Mesenchymal stem cell (in vitro differentiated cells and primary cell): Measurements from ENCODE around the gene RHOB.
A peak's percentile ranks its signal among the peaks of the same experiment; 100 is the strongest.

ENCODE experiments used
- DNase-seq: peaks from one replicate; pipeline ENCODE4 v3.0.0-alpha.2; 2013
- H2AFZ ChIP-seq: one replicate; pipeline ENCODE4 v1.6.1; 2013; ENCODE audit warnings: low read depth, mild to moderate bottlenecking, control low read depth, inconsistent platforms, low read length, moderate library complexity
- H2AK5ac ChIP-seq: 2 replicates; pipeline ENCODE4 v1.6.1; 2013; ENCODE audit warnings: low read length, moderate library complexity, mild to moderate bottlenecking, inconsistent platforms; ENCODE audit not compliant: severe bottlenecking
- H2BK120ac ChIP-seq: one replicate; pipeline ENCODE4 v1.6.1; 2013; ENCODE audit warnings: low read depth, mild to moderate bottlenecking, inconsistent platforms, low read length, moderate library complexity
- H2BK12ac ChIP-seq, 2 experiments: one replicate each; pipeline ENCODE4 v1.6.1; 2013; ENCODE audit warnings: inconsistent platforms in 2 of 2, low read length in 2 of 2, mild to moderate bottlenecking in 2 of 2, moderate library complexity in 2 of 2, control low read depth in 1 of 2
- H2BK15ac ChIP-seq: one replicate; pipeline ENCODE4 v1.6.1; 2013; ENCODE audit warnings: mild to moderate bottlenecking, low read depth, inconsistent platforms; ENCODE audit not compliant: poor library complexity, severe bottlenecking
- H2BK5ac ChIP-seq: 2 replicates; pipeline ENCODE4 v1.6.1; 2013; ENCODE audit warnings: low read depth, mild to moderate bottlenecking, low read length, control low read depth, inconsistent platforms; ENCODE audit not compliant: poor library complexity, severe bottlenecking
- H3K14ac ChIP-seq, 2 experiments: one replicate each; pipeline ENCODE4 v1.6.1; 2013; ENCODE audit warnings: inconsistent platforms in 2 of 2, low read length in 2 of 2, control low read depth in 1 of 2, mild to moderate bottlenecking in 1 of 2, moderate library complexity in 1 of 2
- H3K18ac ChIP-seq, 2 experiments: one replicate each; pipeline ENCODE4 v1.6.1; 2013; ENCODE audit warnings: inconsistent platforms in 2 of 2, low read length in 2 of 2, control low read depth in 1 of 2, low read depth in 1 of 2, mild to moderate bottlenecking in 1 of 2
- H3K23ac ChIP-seq, 2 experiments: one replicate each; pipeline ENCODE4 v1.6.1; 2013; ENCODE audit warnings: inconsistent platforms in 2 of 2, low read length in 2 of 2, mild to moderate bottlenecking in 2 of 2, moderate library complexity in 2 of 2, control low read depth in 1 of 2
- H3K27ac ChIP-seq: 2 replicates; pipeline ENCODE4 v1.5.1; 2013; ENCODE audit warnings: mild to moderate bottlenecking, moderate library complexity, low read length, control low read depth, inconsistent platforms; ENCODE audit not compliant: poor library complexity, severe bottlenecking
- H3K27me3 ChIP-seq, 2 experiments: 2 replicates each; pipeline versions ENCODE4 v1.6.1 to v1.7.0; 2013; ENCODE audit warnings: low read length in 2 of 2, mild to moderate bottlenecking in 2 of 2, moderate library complexity in 2 of 2, control low read depth in 1 of 2, inconsistent platforms in 1 of 2; ENCODE audit not compliant: control insufficient read depth in 1 of 2, insufficient read depth in 1 of 2
- H3K36me3 ChIP-seq, 2 experiments: 2 replicates each; pipeline versions ENCODE4 v1.6.1 to v1.7.0; 2013; ENCODE audit warnings: low read length in 2 of 2, control low read depth in 1 of 2, inconsistent platforms in 1 of 2, low read depth in 1 of 2, mild to moderate bottlenecking in 1 of 2; ENCODE audit not compliant: insufficient read depth in 2 of 2, control insufficient read depth in 1 of 2
- H3K4ac ChIP-seq, 2 experiments: one replicate each; pipeline ENCODE4 v1.6.1; 2013; ENCODE audit warnings: inconsistent platforms in 2 of 2, low read length in 2 of 2, mild to moderate bottlenecking in 2 of 2, moderate library complexity in 2 of 2, control low read depth in 1 of 2, low read depth in 1 of 2
- H3K4me1 ChIP-seq: 2 replicates; pipeline ENCODE4 v1.6.1; 2013; ENCODE audit warnings: low read depth, low read length, control low read depth; ENCODE audit not compliant: control insufficient read depth, insufficient read depth
- H3K4me2 ChIP-seq: 2 replicates; pipeline ENCODE4 v1.6.1; 2013; ENCODE audit warnings: low read length, mild to moderate bottlenecking, inconsistent platforms; ENCODE audit not compliant: poor library complexity, severe bottlenecking
- H3K4me3 ChIP-seq, 2 experiments: 2 replicates each; pipeline versions ENCODE4 v1.5.1 to v1.7.0; 2013; ENCODE audit warnings: low read length in 2 of 2, mild to moderate bottlenecking in 2 of 2, control low read depth in 1 of 2, low read depth in 1 of 2; ENCODE audit not compliant: insufficient read depth in 1 of 2
- H3K79me1 ChIP-seq: replicated peaks from 2 replicates; pipeline ENCODE4 v1.6.1; 2013; ENCODE audit warnings: mild to moderate bottlenecking, control low read depth, low read length, inconsistent platforms; ENCODE audit not compliant: poor library complexity, severe bottlenecking
- H3K9ac ChIP-seq: 2 replicates; pipeline ENCODE4 v1.7.0; 2013; ENCODE audit warnings: mild to moderate bottlenecking, low read length, moderate library complexity
- H3K9me3 ChIP-seq: 2 replicates; pipeline ENCODE4 v1.7.0; 2013; ENCODE audit warnings: mild to moderate bottlenecking, low read length; ENCODE audit not compliant: control insufficient read depth
- H4K8ac ChIP-seq: one replicate; pipeline ENCODE4 v1.6.1; 2013; ENCODE audit warnings: inconsistent platforms, mild to moderate bottlenecking, low read length, moderate library complexity
- H4K91ac ChIP-seq: one replicate; pipeline ENCODE4 v1.6.1; 2013; ENCODE audit warnings: mild to moderate bottlenecking, low read length, inconsistent platforms
- WGBS: methylation state at CpG from one replicate; pipeline ENCODE4 v1.1.7; 2013; ENCODE audit warnings: mixed read lengths; 5-methylcytosine and 5-hydroxymethylcytosine counted together

Gene RHOB

DNA sequence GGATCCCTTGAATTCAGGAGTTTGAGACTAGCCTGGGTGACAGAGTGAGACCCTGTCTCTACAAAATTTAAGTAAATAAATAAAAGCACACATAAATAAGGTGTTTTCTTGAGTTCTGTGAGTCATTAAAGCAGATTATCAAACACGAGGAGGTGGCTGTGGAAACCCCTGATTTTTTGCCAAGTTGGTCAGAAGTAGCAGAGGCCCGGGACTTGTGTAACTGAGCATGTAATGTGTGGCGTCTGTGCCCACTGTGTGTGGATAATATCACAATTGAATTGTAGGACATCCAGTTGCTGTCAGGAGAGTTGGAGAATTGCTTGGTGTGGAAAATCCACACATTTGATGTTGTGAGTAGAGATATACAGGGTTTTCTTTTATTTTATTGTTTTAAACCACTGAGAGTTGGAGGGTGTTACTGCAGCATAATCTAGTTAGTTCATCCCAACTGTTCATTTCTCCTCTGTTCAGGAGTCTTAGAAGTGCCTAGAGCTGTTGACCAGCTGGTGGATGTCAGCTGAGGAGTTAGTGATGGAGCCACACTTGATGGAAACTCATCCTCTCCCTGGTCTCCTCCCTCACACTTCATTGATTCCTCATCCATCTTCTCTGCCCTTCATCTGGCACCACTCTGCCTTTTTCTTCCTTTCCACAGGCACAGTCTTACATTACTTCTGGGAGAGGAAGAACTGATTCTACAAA, 45.9 kb upstream of the RHOB start:
- Histone ChIP-seq H2BK12ac (no peak overlapping the region), H2BK120ac (no peak overlapping the region), H3K27me3 (peaks cover 0 to under 1% of the 10 kb centered on the region in 2 experiments), H3K4me1 (peaks cover 9% of the 10 kb centered on the region), H3K23ac (no peak overlapping the region), H3K36me3 (no peaks in the 10 kb centered on the region), H2AK5ac (no peak overlapping the region), H2AFZ (no peak overlapping the region), H4K91ac (no peak overlapping the region), H3K4ac (no peak overlapping the region), H2BK15ac (no peak overlapping the region), H3K4me3 (no peak overlapping the region), H2BK5ac (no peak overlapping the region), H3K9me3 (no peaks in the 10 kb centered on the region), H4K8ac (no peak overlapping the region), H3K18ac (no peak overlapping the region), H3K9ac (no peak overlapping the region), H3K14ac (no peak overlapping the region), H3K27ac (no peak overlapping the region), H3K79me1 (no peaks in the 10 kb centered on the region), H3K4me2 (no peak overlapping the region)
- no peak for DNase-seq
- WGBS: 87% methylated on average over 3 of the region's 3 CpGs

DNA sequence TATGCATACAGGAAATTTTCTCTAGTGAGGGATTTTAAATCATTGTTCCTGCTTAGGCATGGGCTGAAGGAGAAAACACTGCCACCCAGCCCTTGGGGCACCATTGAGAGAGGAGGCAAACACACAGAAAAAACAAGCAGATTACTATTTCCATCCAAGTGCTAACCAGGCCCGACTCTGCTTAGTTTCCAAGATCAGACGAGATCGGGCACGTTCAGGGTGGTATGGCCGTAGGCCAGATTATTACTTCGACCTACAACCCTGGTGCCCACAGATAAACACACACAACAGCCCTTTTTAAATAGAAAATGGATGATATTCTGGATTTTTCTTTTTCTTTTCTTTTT, 45.4 kb upstream of the RHOB start:
- Histone ChIP-seq H2AK5ac (no peak overlapping the region), H3K36me3 (no peaks in the 10 kb centered on the region), H3K4me3 (no peak overlapping the region), H3K79me1 (no peaks in the 10 kb centered on the region), H3K18ac (no peak overlapping the region), H2BK15ac (no peak overlapping the region), H3K4me2 (no peak overlapping the region), H3K9ac (no peak overlapping the region), H4K91ac (no peak overlapping the region), H3K4me1 (peaks cover 6% of the 10 kb centered on the region), H2BK12ac (no peak overlapping the region), H3K27ac (no peak overlapping the region), H2BK5ac (no peak overlapping the region), H3K14ac (no peak overlapping the region), H2BK120ac (no peak overlapping the region), H3K4ac (no peak overlapping the region), H2AFZ (no peak overlapping the region), H3K27me3 (no peaks in the 10 kb centered on the region), H4K8ac (no peak overlapping the region), H3K23ac (no peak overlapping the region), H3K9me3 (no peaks in the 10 kb centered on the region)
- WGBS: 98% methylated on average over 5 of the region's 6 CpGs
- DNase-seq: no peak

DNA sequence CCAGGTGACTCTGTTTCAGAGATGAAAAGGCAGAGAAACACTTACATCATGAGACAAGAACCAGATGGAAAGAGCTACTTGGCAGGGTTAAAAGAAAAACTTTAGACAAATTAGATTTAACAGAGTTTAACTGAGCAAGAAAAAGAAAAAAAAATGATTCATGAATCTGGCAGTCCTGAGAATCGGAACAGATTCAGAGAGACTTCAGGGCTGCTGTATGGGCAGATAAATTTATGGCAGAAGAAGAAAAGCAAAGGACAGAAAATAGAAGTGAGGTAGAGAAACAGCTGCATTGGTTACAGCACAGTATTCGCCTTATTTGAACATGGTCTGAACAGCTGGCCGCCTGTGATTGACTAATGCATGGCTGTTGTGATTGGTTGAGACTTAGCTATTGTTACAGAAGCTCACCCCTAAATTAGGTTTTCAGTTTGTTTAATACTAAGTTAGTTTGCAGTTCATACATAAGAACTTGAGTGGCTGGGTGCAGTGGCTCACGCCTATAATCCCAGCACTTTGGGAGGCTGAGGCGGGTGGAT, 43.0 kb upstream of the RHOB start:
- H3K9me3 ChIP-seq: peaks cover 19% of the 10 kb centered on the region
- H2AK5ac ChIP-seq: no peak overlapping the region
- H3K9ac ChIP-seq: no peak overlapping the region
- H2BK120ac ChIP-seq: no peak overlapping the region
- H4K91ac ChIP-seq: no peak overlapping the region
- H3K27ac ChIP-seq: no peak overlapping the region
- no peak overlapping the region for H4K8ac ChIP-seq
- H3K23ac ChIP-seq: no peak overlapping the region
- H3K4ac ChIP-seq: no peak overlapping the region
- H3K4me3 ChIP-seq: no peak overlapping the region
- WGBS: 93% methylated on average over 5 of the region's 5 CpGs
- H3K27me3 ChIP-seq: no peaks in the 10 kb centered on the region
- H3K18ac ChIP-seq: no peak overlapping the region
- no peak overlapping the region for H2AFZ ChIP-seq
- H3K79me1 ChIP-seq: no peaks in the 10 kb centered on the region
- no peak for DNase-seq
- peaks cover 3% of the 10 kb centered on the region for H3K4me1 ChIP-seq
- no peak overlapping the region for H3K4me2 ChIP-seq
- H3K14ac ChIP-seq: no peak overlapping the region
- no peaks in the 10 kb centered on the region for H3K36me3 ChIP-seq
- no peak overlapping the region for H2BK15ac ChIP-seq
- H2BK5ac ChIP-seq: no peak overlapping the region
- H2BK12ac ChIP-seq: no peak overlapping the region

DNA sequence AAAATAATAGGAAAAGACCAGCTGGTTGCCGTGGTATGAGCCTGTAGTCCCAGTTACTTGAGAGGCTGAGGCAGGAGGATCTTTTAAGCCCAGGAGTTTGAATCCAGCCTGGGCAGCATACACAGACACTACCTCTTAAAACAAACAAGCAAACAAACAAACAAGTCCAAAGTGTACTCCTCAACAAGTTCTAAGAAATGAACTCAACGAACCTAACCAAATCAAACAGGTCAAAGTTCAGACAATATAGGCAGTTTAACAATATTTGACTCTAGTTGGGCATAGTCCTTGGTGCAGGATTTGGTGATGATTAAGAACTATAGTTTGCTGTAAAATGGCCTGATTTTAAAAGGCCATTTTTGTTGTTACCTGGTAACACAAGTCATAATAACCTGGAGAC, 41.9 kb upstream of the RHOB start:
- H3K4me2 ChIP-seq: peak overlapping the region; percentile 16
- no peaks in the 10 kb centered on the region for H3K4me1 ChIP-seq
- no peaks in the 10 kb centered on the region for H3K79me1 ChIP-seq
- H2AFZ ChIP-seq: no peak overlapping the region
- H2BK12ac ChIP-seq: no peak overlapping the region
- H3K9ac ChIP-seq: no peak overlapping the region
- H2BK5ac ChIP-seq: no peak overlapping the region
- no peak overlapping the region for H2BK15ac ChIP-seq
- H3K4me3 ChIP-seq: no peak overlapping the region
- H3K27me3 ChIP-seq: no peaks in the 10 kb centered on the region
- no peak overlapping the region for H4K8ac ChIP-seq
- H3K23ac ChIP-seq: no peak overlapping the region
- no peak overlapping the region for H3K4ac ChIP-seq
- no peak overlapping the region for H2AK5ac ChIP-seq
- peaks cover 30% of the 10 kb centered on the region for H3K9me3 ChIP-seq
- H4K91ac ChIP-seq: no peak overlapping the region
- H3K14ac ChIP-seq: no peak overlapping the region
- H3K27ac ChIP-seq: no peak overlapping the region
- H3K18ac ChIP-seq: no peak overlapping the region
- no peak overlapping the region for H2BK120ac ChIP-seq
- H3K36me3 ChIP-seq: no peaks in the 10 kb centered on the region
- WGBS: 100% methylated on average over 1 of the region's 2 CpGs
- DNase-seq: no peak
